Dendritic cell treated with granulocyte-macrophage colony-stimulating factor and Interleukin-4, amounts not matched to agents 40 ng/mL and 50 ng/mL, for 4 days (primary cell): Measurements from ENCODE around the gene STARD9.

ENCODE experiments used
- H3K27ac Mint-ChIP-seq: one replicate; pipeline ENCODE4 v1.8.0; 2022; ENCODE audit warnings: mild to moderate bottlenecking, mixed read lengths
- H3K27me3 Mint-ChIP-seq: one replicate; pipeline ENCODE4 v1.8.0; 2022; ENCODE audit warnings: mild to moderate bottlenecking, mixed read lengths
- H3K36me3 Mint-ChIP-seq: one replicate; pipeline ENCODE4 v1.8.0; 2022; ENCODE audit warnings: low read depth, mixed read lengths
- H3K4me1 Mint-ChIP-seq: one replicate; pipeline ENCODE4 v1.8.0; 2022; ENCODE audit warnings: low read depth, mixed read lengths
- H3K4me3 Mint-ChIP-seq: one replicate; pipeline ENCODE4 v1.8.0; 2022; ENCODE audit warnings: mild to moderate bottlenecking, moderate library complexity, mixed read lengths
- H3K9me3 Mint-ChIP-seq: one replicate; pipeline ENCODE4 v1.8.0; 2022; ENCODE audit warnings: mixed read lengths
- intact Hi-C: fragments of 100-400 bp; cut with micrococcal nuclease; formaldehyde crosslinking; loops from one replicate; pipeline ENCODE4 v1.15.0; 2022

The STARD9 gene

GRCh38 chr15:42707873-42708544, 132.6 kb downstream of the STARD9 start:
- intact Hi-C loops: loop anchor here (10.0 kb wide), 1 partner anchor 487 kb away; no protein-coding TSS in a partner anchor
- no peak overlapping the region for H3K27ac Mint-ChIP-seq

GRCh38 chr15:42710662-42711061, 135.3 kb downstream of the STARD9 start:
- intact Hi-C loops: no loop called here
- no peak overlapping the region for H3K4me3 Mint-ChIP-seq
- H3K4me1 Mint-ChIP-seq: no peaks in the 10 kb centered on the region
- no peaks in the 10 kb centered on the region for H3K36me3 Mint-ChIP-seq
- no peaks in the 10 kb centered on the region for H3K27me3 Mint-ChIP-seq
- no peaks in the 10 kb centered on the region for H3K9me3 Mint-ChIP-seq
- H3K27ac Mint-ChIP-seq: no peak overlapping the region

More at GRCh38 chr15:42707873-42708544, 132.6 kb downstream of the STARD9 start:
- Mint-ChIP-seq H3K36me3 (no peaks in the 10 kb centered on the region), H3K4me3 (no peak overlapping the region), H3K9me3 (no peaks in the 10 kb centered on the region), H3K27me3 (no peaks in the 10 kb centered on the region), H3K4me1 (no peaks in the 10 kb centered on the region)

DNA sequence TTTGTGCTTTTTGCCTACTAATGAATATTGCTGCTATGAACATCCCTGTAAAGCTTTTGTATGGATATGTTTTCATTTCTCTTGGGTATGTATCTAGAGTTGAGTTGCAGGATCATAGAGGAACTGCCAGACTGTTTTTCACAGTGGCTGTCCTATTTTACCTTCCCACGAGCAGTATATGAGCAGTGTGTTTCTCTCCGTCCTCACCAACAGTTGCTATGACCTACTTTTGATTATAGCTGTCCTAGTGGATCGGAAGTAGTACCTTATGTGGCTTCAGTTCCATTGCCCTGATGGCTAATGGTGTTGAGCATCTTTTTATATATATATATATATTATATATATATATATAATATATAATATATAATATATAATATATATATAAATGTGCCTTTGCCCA, 136.3 kb downstream of the STARD9 start:
- Mint-ChIP-seq H3K27ac (no peak overlapping the region), H3K36me3 (no peaks in the 10 kb centered on the region), H3K4me3 (no peak overlapping the region), H3K4me1 (no peaks in the 10 kb centered on the region), H3K9me3 (no peaks in the 10 kb centered on the region), H3K27me3 (no peaks in the 10 kb centered on the region)
- intact Hi-C loops: no loop called here

DNA sequence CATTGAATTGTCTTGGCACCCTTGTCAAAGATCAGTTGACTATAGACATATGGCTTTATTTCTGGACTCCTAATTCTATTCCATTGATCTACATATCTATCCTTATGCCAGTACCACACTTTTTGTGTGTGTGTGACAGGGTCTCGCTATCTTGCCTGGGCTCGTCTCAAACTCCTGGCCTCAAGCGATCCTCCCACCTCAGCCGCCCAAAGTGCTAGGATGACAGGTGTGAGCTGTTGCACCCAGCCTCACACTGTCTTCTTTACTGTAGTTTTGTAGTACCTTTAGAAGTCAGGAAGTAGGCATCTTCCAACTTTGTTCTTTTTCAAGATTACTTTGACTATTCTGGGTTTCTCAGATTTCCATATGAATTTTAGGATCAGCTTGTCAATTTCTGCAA, 137.2 kb downstream of the STARD9 start:
- Mint-ChIP-seq H3K9me3 (no peaks in the 10 kb centered on the region), H3K4me1 (no peaks in the 10 kb centered on the region), H3K27me3 (no peaks in the 10 kb centered on the region), H3K4me3 (no peak overlapping the region), H3K27ac (no peak overlapping the region), H3K36me3 (no peaks in the 10 kb centered on the region)
- intact Hi-C loops: no loop called here

DNA sequence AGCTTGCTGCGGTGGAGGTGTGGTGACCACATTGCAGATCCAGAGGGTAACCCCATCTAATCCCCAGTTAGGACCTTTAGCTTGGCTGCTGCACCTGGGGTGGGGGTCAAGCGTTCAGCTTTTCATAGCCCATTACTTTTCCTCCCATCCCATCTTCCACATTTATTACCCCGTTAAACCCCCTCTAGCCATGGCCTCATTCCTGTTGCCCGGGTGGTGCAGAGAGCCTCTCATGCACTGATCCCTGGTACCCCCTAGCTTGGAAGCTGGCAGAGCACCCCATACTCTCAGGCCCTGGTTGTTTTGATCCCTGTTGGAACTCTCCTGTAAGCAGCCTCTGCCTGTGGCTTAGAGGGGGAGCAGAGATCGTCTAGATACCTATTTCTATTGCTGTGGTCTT, 140.7 kb downstream of the STARD9 start:
- Mint-ChIP-seq H3K9me3 (no peaks in the 10 kb centered on the region), H3K4me1 (no peaks in the 10 kb centered on the region), H3K4me3 (no peak overlapping the region), H3K27ac (no peak overlapping the region), H3K36me3 (peaks cover 20% of the 10 kb centered on the region), H3K27me3 (no peaks in the 10 kb centered on the region)
- intact Hi-C loops: no loop called here

GRCh38 chr15:42716626-42717025, 141.2 kb downstream of the STARD9 start:
- Mint-ChIP-seq H3K27ac (no peak overlapping the region), H3K36me3 (peaks cover 25% of the 10 kb centered on the region), H3K27me3 (no peaks in the 10 kb centered on the region), H3K4me3 (no peak overlapping the region), H3K9me3 (no peaks in the 10 kb centered on the region), H3K4me1 (no peaks in the 10 kb centered on the region)
- intact Hi-C loops: no loop called here

DNA sequence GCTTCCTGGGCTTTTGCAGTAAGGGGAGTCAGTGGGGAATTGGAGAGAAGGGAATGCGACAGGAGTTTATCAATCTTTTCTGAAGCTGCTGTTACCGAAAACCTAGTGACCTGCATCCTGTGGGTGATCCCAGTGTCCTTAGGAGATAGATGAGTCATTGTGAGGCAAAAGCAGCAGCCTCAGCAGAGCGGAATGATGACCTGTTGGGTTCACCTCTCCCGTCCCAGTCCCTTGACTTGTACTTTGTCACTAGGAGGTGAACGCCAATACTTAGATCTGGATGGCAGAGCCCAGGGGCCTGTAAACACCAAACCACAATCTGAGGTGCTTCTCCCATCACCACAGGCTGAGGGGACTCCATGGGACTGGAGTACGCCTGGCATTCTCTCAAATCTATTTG, 143.6 kb downstream of the STARD9 start:
- no peak overlapping the region for H3K4me3 Mint-ChIP-seq
- no peak overlapping the region for H3K27ac Mint-ChIP-seq
- H3K36me3 Mint-ChIP-seq: peaks cover 38% of the 10 kb centered on the region
- H3K27me3 Mint-ChIP-seq: no peaks in the 10 kb centered on the region
- intact Hi-C loops: no loop called here
- no peaks in the 10 kb centered on the region for H3K9me3 Mint-ChIP-seq
- H3K4me1 Mint-ChIP-seq: no peaks in the 10 kb centered on the region

DNA sequence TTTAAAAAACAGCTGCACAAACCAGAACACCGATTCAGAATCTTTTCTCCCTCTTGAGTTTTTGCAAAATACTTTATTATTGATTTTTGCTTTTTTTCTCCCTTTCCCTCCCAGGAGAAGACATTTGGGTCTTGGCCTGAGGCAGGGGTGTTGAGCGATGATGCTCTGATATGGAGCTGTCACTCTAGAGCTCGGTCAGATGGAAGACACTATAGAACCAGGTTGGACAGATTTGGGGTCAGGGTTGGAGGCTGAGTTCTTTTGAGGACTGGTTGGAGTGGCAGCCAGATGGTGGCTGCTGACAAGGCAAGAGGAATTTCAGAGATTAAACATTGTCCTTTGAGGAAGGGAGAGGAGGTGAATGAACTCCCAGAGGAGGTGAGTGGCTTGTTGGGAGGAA, 144.7 kb downstream of the STARD9 start:
- Mint-ChIP-seq H3K27ac (peak overlapping the region; percentile 19), H3K9me3 (no peaks in the 10 kb centered on the region), H3K4me3 (no peak overlapping the region), H3K36me3 (peaks cover 48% of the 10 kb centered on the region), H3K4me1 (no peaks in the 10 kb centered on the region), H3K27me3 (no peaks in the 10 kb centered on the region)
- intact Hi-C loops: no loop called here

- Mint-ChIP-seq H3K9me3 (no peaks in the 10 kb centered on the region), H3K27me3 (no peaks in the 10 kb centered on the region), H3K27ac (no peak overlapping the region), H3K4me3 (no peak overlapping the region), H3K4me1 (no peaks in the 10 kb centered on the region), H3K36me3 (peaks cover 58% of the 10 kb centered on the region)
- intact Hi-C loops: no loop called here
Observed at GRCh38 chr15:42721016-42721415, 145.6 kb downstream of the STARD9 start.

DNA sequence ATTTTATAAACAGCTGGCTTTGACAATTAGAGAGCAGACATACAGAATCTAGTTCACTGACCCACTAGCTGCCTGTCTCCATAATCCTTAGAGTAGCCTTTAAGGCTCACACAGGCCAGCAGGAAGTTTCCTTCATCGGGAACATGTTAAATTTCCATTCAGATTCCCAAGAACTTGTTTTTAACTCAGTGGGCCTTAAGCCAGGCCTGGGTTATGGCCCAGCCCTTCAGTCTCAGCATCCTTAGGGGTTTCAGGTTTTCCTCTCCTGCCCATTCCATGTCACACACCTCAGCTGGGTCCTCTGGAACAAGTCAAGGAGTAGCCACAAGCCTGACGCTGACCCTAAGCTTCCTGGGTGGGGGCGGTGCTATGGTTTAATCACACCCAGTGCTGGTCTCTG, 146.5 kb downstream of the STARD9 start:
- H3K36me3 Mint-ChIP-seq: peaks cover 67% of the 10 kb centered on the region
- H3K27me3 Mint-ChIP-seq: no peaks in the 10 kb centered on the region
- no peak overlapping the region for H3K27ac Mint-ChIP-seq
- no peaks in the 10 kb centered on the region for H3K4me1 Mint-ChIP-seq
- intact Hi-C loops: no loop called here
- no peaks in the 10 kb centered on the region for H3K9me3 Mint-ChIP-seq
- H3K4me3 Mint-ChIP-seq: no peak overlapping the region

GRCh38 chr15:42723068-42723467, 147.7 kb downstream of the STARD9 start:
- Mint-ChIP-seq H3K27me3 (no peaks in the 10 kb centered on the region), H3K27ac (no peak overlapping the region), H3K9me3 (no peaks in the 10 kb centered on the region), H3K36me3 (peaks cover 78% of the 10 kb centered on the region), H3K4me1 (no peaks in the 10 kb centered on the region), H3K4me3 (no peak overlapping the region)
- intact Hi-C loops: no loop called here

- Mint-ChIP-seq H3K27ac (no peak overlapping the region), H3K4me1 (no peaks in the 10 kb centered on the region), H3K36me3 (peaks cover 86% of the 10 kb centered on the region), H3K27me3 (no peaks in the 10 kb centered on the region), H3K9me3 (no peaks in the 10 kb centered on the region), H3K4me3 (no peak overlapping the region)
- intact Hi-C loops: no loop called here
Observed at GRCh38 chr15:42724276-42724675, 148.9 kb downstream of the STARD9 start.

GRCh38 chr15:42725331-42725903, 150.0 kb downstream of the STARD9 start:
- Mint-ChIP-seq H3K4me3 (no peak overlapping the region), H3K9me3 (no peaks in the 10 kb centered on the region), H3K36me3 (peaks cover 86% of the 10 kb centered on the region), H3K4me1 (peaks cover 3% of the 10 kb centered on the region), H3K27me3 (no peaks in the 10 kb centered on the region), H3K27ac (no peak overlapping the region)
- intact Hi-C loops: no loop called here

DNA sequence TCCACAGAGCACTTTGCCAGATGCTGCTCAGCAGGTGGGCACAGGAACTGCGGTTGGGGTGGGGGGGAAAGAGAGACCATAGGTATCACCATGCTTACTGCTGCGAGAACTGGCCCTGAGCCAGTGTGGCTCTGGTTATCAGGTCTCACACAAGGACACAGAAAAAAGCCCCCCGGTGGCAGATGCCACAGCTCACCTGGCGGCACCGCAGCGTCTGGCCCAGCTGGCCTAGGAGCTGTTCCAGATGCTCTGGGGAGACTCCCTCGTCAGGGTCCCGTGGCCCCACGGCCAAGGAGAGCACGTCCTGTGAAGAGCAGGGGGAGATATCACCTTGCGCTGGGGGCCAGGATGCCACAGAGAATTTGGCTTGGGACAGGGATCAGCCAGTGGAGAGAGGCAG, 150.7 kb downstream of the STARD9 start:
- intact Hi-C loops: no loop called here
- peaks cover 3% of the 10 kb centered on the region for H3K4me1 Mint-ChIP-seq
- no peaks in the 10 kb centered on the region for H3K27me3 Mint-ChIP-seq
- H3K36me3 Mint-ChIP-seq: peaks cover 89% of the 10 kb centered on the region
- H3K27ac Mint-ChIP-seq: no peak overlapping the region
- no peak overlapping the region for H3K4me3 Mint-ChIP-seq
- H3K9me3 Mint-ChIP-seq: no peaks in the 10 kb centered on the region
